AG04450 (cell line): ENCODE data around the gene SCRN1. TPM values are rescaled to one million over a fixed set of nuclear protein-coding genes. Genes with fewer than 3 reads are reported as not detected.

ENCODE experiments used
- CTCF ChIA-PET: fragments of 300-600, 350-600 bp; formaldehyde crosslinking; extraction: SDS; loops from one replicate; lab custom pipeline; 2022; ENCODE audit warnings: antibody characterized with exemption, inconsistent platforms; lab: Charles Lee
- POLR2A ChIA-PET: fragments of 350-600 bp; formaldehyde crosslinking; extraction: SDS; loops from one replicate; lab custom pipeline; 2021; ENCODE audit warnings: antibody characterized with exemption, inconsistent platforms; lab: Yijun Ruan, JAX
- DNase-seq: peaks from one replicate; pipeline ENCODE4 v3.0.0-alpha.2; 2011; ENCODE audit warnings: low read depth, low spot score
- H3K27ac ChIP-seq: one replicate; pipeline ENCODE4 v1.5.1; 2012; ENCODE audit warnings: low read depth, low read length, control low read depth
- H3K27me3 ChIP-seq: one replicate; pipeline ENCODE4 v1.6.0; 2012; ENCODE audit warnings: low read length; ENCODE audit not compliant: control insufficient read depth, insufficient read depth
- H3K4me3 ChIP-seq: 2 replicates; pipeline ENCODE4 v1.5.1; 2011; ENCODE audit warnings: mild to moderate bottlenecking, low read depth, low read length, control low read depth
- H3K9me3 ChIP-seq: 2 replicates; pipeline ENCODE4 v1.5.1; 2012; ENCODE audit warnings: low read length; ENCODE audit not compliant: control insufficient read depth, insufficient read depth
- polyA plus RNA-seq: library from polyadenylated mRNA; depleted of rRNA; stranded (reverse); fragments of >200 nt; gene quantifications from 2 replicates; pipeline ENCODE4 v1.2.3, GENCODE V29; 2011
- TF ChIP-seq, protein P1 (sequence below): IDR thresholded peaks from 2 replicates; pipeline ENCODE4 v1.5.1; 2011; ENCODE audit warnings: low read depth, low read length, control low read depth, inconsistent platforms

Gene SCRN1
- polyA plus RNA-seq, 1 experiment = 123 TPM

DNA sequence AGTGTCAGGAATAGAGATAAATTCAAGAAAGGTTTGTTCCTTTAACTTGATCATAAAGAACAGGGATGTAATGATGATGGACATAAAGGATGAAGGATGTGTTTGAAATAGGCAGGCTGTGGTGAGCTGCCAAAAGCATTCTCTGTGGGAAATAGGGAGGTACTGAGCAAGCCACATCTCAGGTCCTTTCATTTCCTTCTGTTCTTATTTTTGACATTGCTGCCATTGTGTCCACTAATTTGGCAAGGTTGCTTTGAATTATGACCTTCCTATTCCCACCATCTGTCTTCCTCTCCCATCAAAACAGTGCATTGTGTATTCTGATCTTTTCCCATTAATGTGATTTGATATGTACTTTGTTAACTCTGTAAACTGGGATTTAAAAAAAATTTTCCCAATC lies 9.4 kb downstream of the SCRN1 start:
- no peak for DNase-seq
- POLR2A ChIA-PET = no interaction called here
- CTCF ChIA-PET = no interaction called here
- Histone ChIP-seq H3K4me3 (no peak overlapping the region), H3K27ac (no peak overlapping the region), H3K9me3 (no peaks in the 10 kb centered on the region), H3K27me3 (no peaks in the 10 kb centered on the region)
- TF ChIP-seq, protein P1, sequence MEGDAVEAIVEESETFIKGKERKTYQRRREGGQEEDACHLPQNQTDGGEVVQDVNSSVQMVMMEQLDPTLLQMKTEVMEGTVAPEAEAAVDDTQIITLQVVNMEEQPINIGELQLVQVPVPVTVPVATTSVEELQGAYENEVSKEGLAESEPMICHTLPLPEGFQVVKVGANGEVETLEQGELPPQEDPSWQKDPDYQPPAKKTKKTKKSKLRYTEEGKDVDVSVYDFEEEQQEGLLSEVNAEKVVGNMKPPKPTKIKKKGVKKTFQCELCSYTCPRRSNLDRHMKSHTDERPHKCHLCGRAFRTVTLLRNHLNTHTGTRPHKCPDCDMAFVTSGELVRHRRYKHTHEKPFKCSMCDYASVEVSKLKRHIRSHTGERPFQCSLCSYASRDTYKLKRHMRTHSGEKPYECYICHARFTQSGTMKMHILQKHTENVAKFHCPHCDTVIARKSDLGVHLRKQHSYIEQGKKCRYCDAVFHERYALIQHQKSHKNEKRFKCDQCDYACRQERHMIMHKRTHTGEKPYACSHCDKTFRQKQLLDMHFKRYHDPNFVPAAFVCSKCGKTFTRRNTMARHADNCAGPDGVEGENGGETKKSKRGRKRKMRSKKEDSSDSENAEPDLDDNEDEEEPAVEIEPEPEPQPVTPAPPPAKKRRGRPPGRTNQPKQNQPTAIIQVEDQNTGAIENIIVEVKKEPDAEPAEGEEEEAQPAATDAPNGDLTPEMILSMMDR = no peak

DNA sequence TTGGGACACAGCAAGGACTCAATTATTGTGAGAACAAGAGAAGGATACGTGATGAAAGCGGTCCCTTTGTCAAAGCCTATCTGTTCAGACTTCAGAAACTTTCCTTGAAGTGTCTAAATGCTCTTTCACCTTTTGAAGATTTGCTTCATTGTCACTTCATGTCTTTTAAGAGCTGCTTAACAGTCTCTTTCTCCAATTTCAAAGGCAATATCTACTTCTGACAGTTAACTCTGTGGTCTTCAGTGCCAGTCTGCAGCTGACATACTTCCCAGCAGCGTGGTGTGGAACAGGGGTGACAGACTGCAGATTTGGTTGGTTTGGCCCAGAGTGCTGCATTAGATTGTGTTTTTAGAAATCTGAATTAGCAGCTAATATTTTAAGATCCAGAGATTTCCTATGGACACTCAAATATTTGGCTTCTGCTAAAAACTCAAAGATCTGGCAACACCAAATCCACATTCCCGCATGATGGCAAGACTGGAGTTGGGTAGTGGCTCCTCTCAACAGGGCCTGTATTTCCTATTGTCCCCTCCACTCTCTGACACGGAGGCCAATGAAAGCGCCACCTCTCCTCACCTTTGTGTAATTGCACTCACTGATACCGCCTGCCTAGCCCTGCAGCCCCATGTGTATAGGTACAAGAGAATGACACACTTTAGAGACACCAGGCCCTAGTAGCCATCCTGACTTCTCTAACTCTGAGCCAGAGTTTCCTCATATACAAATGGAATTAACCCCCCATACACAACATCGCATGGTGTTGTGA lies 11.5 kb downstream of the SCRN1 start:
- CTCF ChIA-PET = interaction anchor here (1.0 to 2.4 kb wide), 3 partner anchors 9 to 84 kb away, joined by 3 to 10 read pairs (median 4); no protein-coding TSS in a partner anchor
- Histone ChIP-seq H3K4me3 (no peak overlapping the region), H3K27ac (no peak overlapping the region), H3K9me3 (no peaks in the 10 kb centered on the region), H3K27me3 (no peaks in the 10 kb centered on the region)
- TF ChIP-seq, protein P1 = no peak
- POLR2A ChIA-PET = interaction anchor here (1.2 kb wide), 1 partner anchor 9 kb away, joined by 3 read pairs; no protein-coding TSS in a partner anchor
- DNase-seq = no peak

DNA sequence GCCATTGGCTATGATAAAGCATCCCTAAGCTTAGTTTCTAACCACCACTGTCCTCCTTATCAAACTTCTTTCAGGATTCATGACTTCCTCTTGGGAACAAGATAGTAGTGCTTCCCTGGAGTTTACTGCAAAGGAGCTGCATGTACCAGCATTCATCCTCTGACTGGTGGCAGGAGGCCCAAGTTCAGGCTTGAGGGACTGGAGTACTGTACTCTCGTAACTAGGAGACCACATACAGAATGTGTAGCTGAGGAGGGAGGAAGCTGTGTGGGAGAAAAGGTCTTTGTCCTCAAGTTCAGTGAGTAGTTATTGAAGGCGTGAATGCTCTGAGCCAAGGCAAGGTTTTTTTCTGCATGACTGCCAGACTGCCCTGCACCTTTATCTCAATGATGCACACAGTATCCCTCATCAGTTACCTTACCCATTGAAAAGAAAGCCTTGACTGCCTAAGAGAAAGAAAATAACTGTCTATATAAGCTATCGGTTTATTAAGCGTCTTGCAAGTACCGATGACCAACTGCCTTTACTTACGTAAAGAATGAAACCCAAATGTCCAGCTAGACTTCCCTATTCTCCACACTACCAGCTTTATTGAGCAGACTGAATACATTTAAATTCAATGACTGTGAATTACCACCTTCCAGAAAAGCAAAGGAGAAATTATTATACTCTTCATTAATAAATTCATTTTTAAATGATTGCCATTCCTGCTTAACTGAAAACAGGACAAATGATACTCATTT lies 12.8 kb downstream of the SCRN1 start:
- DNase-seq = no peak
- CTCF ChIA-PET = interaction anchor here (0.7 to 2.4 kb wide), 5 partner anchors 8 to 588 kb away, joined by 3 to 10 read pairs (median 4); no protein-coding TSS in a partner anchor
- TF ChIP-seq, protein P1 = no peak
- POLR2A ChIA-PET = interaction anchor here (1.2 kb wide), 1 partner anchor 10 kb away, joined by 3 read pairs; no protein-coding TSS in a partner anchor
- Histone ChIP-seq H3K9me3 (no peaks in the 10 kb centered on the region), H3K27me3 (no peaks in the 10 kb centered on the region), H3K27ac (no peak overlapping the region), H3K4me3 (no peak overlapping the region)

DNA sequence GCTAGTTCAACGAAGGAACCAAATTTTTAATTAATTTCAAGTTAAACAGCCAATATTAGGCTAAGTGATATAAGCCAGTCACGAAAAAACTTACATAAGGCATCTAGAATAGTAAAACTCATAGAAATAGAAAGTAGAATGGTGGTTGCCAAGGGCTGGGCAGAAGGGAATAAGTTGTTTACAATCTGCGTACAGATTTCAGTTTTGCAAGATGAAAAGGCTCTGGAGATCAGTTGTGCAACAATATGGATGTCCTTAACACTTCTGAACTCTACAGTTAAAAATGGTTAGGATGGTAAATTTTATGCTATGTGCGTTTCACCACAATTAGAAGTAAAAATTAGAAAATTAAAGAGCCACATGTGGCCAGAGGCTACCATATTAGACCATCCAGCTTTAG lies 13.3 kb downstream of the SCRN1 start:
- no peak for DNase-seq
- POLR2A ChIA-PET = no interaction called here
- Histone ChIP-seq H3K27ac (no peak overlapping the region), H3K27me3 (no peaks in the 10 kb centered on the region), H3K4me3 (no peak overlapping the region), H3K9me3 (no peaks in the 10 kb centered on the region)
- CTCF ChIA-PET = interaction anchor here (0.7 to 1.3 kb wide), 2 partner anchors 54 to 87 kb away, joined by 3 to 4 read pairs; no protein-coding TSS in a partner anchor
- TF ChIP-seq, protein P1 = no peak
